ENCODE measurements around the gene SMAD6. TPM values are rescaled to one million over a fixed set of nuclear protein-coding genes. Genes with fewer than 3 reads are reported as not detected.

Gene SMAD6
- total and polyA plus RNA-seq, 12 donors: 6.6 to 43.4 (median 19.7) TPM

- no peak overlapping the region for H3K27ac ChIP-seq
- no peaks in the 10 kb centered on the region for H3K27me3 ChIP-seq
- H3K36me3 ChIP-seq: peaks cover 0 to 64% (median 3%) of the 10 kb centered on the region in 9 donors
- peaks cover 4 to 87% (median 26%) of the 10 kb centered on the region in 9 donors for H3K4me1 ChIP-seq
- 90 to 97% methylated on average over 8 of the region's 8 CpGs for WGBS, 2 donors
- ATAC-seq: no peak
- DNase-seq: no peak
- no peak overlapping the region for H3K4me3 ChIP-seq
- intact Hi-C loops (cut with DNase I): no loop called here
- TF ChIP-seq CTCF (IDR thresholded peaks at IDR 0.05): no peak
- no peaks in the 10 kb centered on the region for H3K9me3 ChIP-seq
These were observed 16.4 kb downstream of the SMAD6 start for GRCh38 chr15:66718220-66718988.

- ATAC-seq (no peak), DNase-seq (no peak)
- Histone ChIP-seq H3K4me1 (peaks cover 4 to 87% (median 27%) of the 10 kb centered on the region in 9 donors), H3K27ac (no peak overlapping the region), H3K36me3 (peaks cover 0 to 53% (median 3%) of the 10 kb centered on the region in 9 donors), H3K27me3 (no peaks in the 10 kb centered on the region), H3K4me3 (no peak overlapping the region), H3K9me3 (no peaks in the 10 kb centered on the region)
- TF ChIP-seq CTCF (IDR thresholded peaks at IDR 0.05): no peak
- WGBS, 2 donors: 81 to 89% methylated on average over 10 of the region's 10 CpGs
- intact Hi-C loops (cut with DNase I): no loop called here
These were observed 17.4 kb downstream of the SMAD6 start for GRCh38 chr15:66719471-66719870.

GRCh38 chr15:66720206-66721010 lies 18.4 kb downstream of the SMAD6 start:
- intact Hi-C loops (cut with DNase I): no loop called here
- Histone ChIP-seq H3K4me1 (peaks cover 2 to 87% (median 22%) of the 10 kb centered on the region in 9 donors), H3K27me3 (no peaks in the 10 kb centered on the region), H3K4me3 (no peak overlapping the region), H3K9me3 (no peaks in the 10 kb centered on the region), H3K36me3 (peaks cover 0 to 53% (median 3%) of the 10 kb centered on the region in 9 donors), H3K27ac (peak overlapping the region in 1 of 10 donors; percentile 11)
- no peak for TF ChIP-seq CTCF (IDR thresholded peaks at IDR 0.05)
- 81 to 84% methylated on average over 9 of the region's 9 CpGs for WGBS, 2 donors
- DNase-seq: no peak
- peak in 1 of 8 donors; percentile 30 for ATAC-seq

GRCh38 chr15:66721020-66721419 lies 19.0 kb downstream of the SMAD6 start:
- peaks cover 2 to 86% (median 16%) of the 10 kb centered on the region in 9 donors for H3K4me1 ChIP-seq

More at GRCh38 chr15:66721020-66721419, 19.0 kb downstream of the SMAD6 start:
- Histone ChIP-seq H3K4me3 (no peak overlapping the region), H3K27ac (no peak overlapping the region), H3K27me3 (no peaks in the 10 kb centered on the region), H3K9me3 (no peaks in the 10 kb centered on the region), H3K36me3 (peaks cover 0 to 53% (median 2%) of the 10 kb centered on the region in 9 donors)
- no peak for TF ChIP-seq CTCF (IDR thresholded peaks at IDR 0.05)
- intact Hi-C loops (cut with DNase I): no loop called here
- WGBS, 2 donors: 74 to 84% methylated on average over 8 of the region's 8 CpGs
- ATAC-seq (peak in 1 of 8 donors; percentile 4), DNase-seq (no peak)

Data from heart right ventricle (tissue), 16 donors.